HL-60 (cell line): ENCODE measurements around the gene GGPS1.
"Not testable (repeated sequence)": the region's sequence is repeated elsewhere in the genome, so short reads cannot be mapped to it uniquely, and the experiment has no call there.

Experiments
- DNase-seq, 2 experiments: peaks; one replicate each; pipeline ENCODE4 v3.0.0-alpha.2; 2010 to 2020; ENCODE audit warnings: low read depth in 1 of 2, low spot score in 1 of 2
- H3K27ac ChIP-seq: fragments of 250-450 bp; sonication (Bioruptor Pico); replicated peaks from 2 replicates; pipeline ENCODE4 v1.5.1; 2020; ENCODE audit warnings: mild to moderate bottlenecking, moderate library complexity
- H3K27me3 ChIP-seq: fragments of 250-450 bp; sonication (Bioruptor Pico); 2 replicates; pipeline ENCODE4 v1.5.1; 2021; ENCODE audit warnings: mild to moderate bottlenecking, moderate library complexity; ENCODE audit not compliant: insufficient read depth, poor library complexity, severe bottlenecking
- H3K4me3 ChIP-seq: replicated peaks from 2 replicates; pipeline ENCODE4 v1.5.1; 2011; ENCODE audit warnings: mild to moderate bottlenecking, control low read depth, low read length; ENCODE audit not compliant: insufficient read depth
- GABPA ChIP-seq: IDR thresholded peaks from 2 replicates; pipeline ENCODE4 v1.6.1; 2012; ENCODE audit warnings: low read depth
- POLR2AphosphoS5 ChIP-seq: IDR thresholded peaks from 2 replicates; pipeline ENCODE4 v1.6.1; 2012; ENCODE audit warnings: low read depth
- REST ChIP-seq: IDR thresholded peaks from 2 replicates; pipeline ENCODE4 v1.6.1; 2012; ENCODE audit warnings: low read depth; ENCODE audit not compliant: insufficient replicate concordance
- SPI1 ChIP-seq: IDR thresholded peaks from 2 replicates; pipeline ENCODE4 v1.6.1; 2012; ENCODE audit warnings: low read depth, mild to moderate bottlenecking, borderline replicate concordance
- TF ChIP-seq, protein P1 (sequence below): IDR thresholded peaks from one replicate; pipeline ENCODE4 v1.5.1; 2011; ENCODE audit warnings: low read length, control low read depth, inconsistent platforms; ENCODE audit not compliant: insufficient read depth

The GGPS1 gene

GRCh38 chr1:235304549-235305451 is 23.6 kb upstream of the GGPS1 start:
- peak in 1 of 2 experiments; percentile 19 for DNase-seq
- TF ChIP-seq REST (no peak), GABPA (no peak), POLR2AphosphoS5 (no peak), SPI1 (no peak)
- TF ChIP-seq, protein P1, sequence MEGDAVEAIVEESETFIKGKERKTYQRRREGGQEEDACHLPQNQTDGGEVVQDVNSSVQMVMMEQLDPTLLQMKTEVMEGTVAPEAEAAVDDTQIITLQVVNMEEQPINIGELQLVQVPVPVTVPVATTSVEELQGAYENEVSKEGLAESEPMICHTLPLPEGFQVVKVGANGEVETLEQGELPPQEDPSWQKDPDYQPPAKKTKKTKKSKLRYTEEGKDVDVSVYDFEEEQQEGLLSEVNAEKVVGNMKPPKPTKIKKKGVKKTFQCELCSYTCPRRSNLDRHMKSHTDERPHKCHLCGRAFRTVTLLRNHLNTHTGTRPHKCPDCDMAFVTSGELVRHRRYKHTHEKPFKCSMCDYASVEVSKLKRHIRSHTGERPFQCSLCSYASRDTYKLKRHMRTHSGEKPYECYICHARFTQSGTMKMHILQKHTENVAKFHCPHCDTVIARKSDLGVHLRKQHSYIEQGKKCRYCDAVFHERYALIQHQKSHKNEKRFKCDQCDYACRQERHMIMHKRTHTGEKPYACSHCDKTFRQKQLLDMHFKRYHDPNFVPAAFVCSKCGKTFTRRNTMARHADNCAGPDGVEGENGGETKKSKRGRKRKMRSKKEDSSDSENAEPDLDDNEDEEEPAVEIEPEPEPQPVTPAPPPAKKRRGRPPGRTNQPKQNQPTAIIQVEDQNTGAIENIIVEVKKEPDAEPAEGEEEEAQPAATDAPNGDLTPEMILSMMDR = no peak
- Histone ChIP-seq H3K27ac (peak overlapping the region; percentile 30; the same call in 1 of the 2 replicates), H3K4me3 (no peak overlapping the region), H3K27me3 (no peaks in the 10 kb centered on the region)

- no peak for DNase-seq
- Histone ChIP-seq H3K27me3 (no peaks in the 10 kb centered on the region), H3K4me3 (no peak overlapping the region), H3K27ac (no peak overlapping the region)
- TF ChIP-seq POLR2AphosphoS5 (no peak), GABPA (no peak)
- TF ChIP-seq, protein P1 = no peak
Observed at GRCh38 chr1:235307158-235308124, 20.9 kb upstream of the GGPS1 start.

DNA sequence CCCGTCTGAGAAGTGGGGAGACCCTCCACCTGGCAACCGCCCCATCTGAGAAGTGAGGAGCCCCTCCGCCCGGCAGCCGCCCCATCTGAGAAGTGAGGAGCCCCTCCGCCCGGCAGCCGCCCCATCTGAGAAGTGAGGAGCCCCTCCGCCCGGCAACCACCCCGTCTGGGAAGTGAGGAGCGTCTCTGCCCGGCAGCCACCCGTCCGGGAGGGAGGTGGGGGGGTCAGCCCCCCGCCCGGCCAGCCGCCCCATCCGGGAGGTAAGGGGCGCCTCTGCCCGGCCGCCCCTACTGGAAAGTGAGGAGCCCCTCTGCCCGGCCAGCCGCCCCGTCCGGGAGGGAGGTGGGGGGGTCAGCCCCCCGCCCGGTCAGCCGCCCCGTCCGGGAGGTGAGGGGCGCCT is 19.2 kb upstream of the GGPS1 start:
- not testable (repeated sequence) for H3K27me3 ChIP-seq, DNase-seq, H3K27ac ChIP-seq

DNA sequence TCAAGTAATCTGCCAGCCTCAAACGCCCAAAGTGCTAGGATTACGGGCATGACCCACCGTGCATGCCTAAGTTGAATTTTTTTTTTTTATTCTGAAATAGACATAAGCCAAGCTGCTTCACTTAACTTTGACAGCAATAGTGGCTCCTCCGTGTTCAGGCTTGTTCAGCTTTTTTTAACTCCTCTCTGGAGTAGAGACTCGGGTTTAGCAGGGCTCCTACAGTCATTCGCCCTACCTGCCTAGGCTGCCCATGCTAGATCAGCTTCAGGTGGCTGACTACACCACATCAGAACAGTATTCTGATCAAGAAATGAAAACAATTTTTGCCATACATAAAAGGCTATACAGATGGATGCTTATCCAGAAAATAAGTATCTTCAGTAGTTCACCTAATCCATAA is 15.1 kb upstream of the GGPS1 start:
- no peaks in the 10 kb centered on the region for H3K27me3 ChIP-seq
- TF ChIP-seq, protein P1 = no peak
- TF ChIP-seq REST = no peak
- no peak for TF ChIP-seq GABPA
- H3K4me3 ChIP-seq = no peak overlapping the region
- DNase-seq = no peak
- H3K27ac ChIP-seq = no peak overlapping the region

More for the DNA sequence above, 19.2 kb upstream of the GGPS1 start:
- H3K4me3 ChIP-seq = not testable (repeated sequence)
